ENCODE measurements around the gene PKIG. TPM values are rescaled to one million over a fixed set of nuclear protein-coding genes. Genes with fewer than 3 reads are reported as not detected.
A peak's percentile ranks its signal among the peaks of the same experiment; 100 is the strongest.

PKIG gene
- total RNA-seq, 1 experiment from 2014 or later: 27.0 TPM

DNA sequence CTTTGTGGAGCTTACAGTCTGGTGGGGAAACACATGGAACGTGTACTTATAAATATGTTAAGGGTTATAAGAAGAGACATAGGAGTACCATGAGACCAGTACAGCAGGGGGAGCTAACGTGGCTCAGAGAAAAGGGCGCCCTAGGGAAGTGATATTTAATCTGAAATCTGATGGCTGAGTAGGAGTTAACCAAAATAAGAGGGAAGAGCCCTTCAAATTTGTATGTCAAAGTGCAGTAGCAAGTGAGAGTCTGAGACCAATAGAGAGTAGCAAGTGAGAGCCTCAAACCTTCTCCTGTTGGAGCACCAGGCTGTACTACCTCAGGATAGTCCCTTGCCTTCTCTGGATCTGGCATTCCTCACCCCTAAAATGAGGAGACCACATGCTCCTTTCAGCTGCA lies 6.1 kb upstream of the PKIG start:
- Histone ChIP-seq H3K79me1 (ENCODE audit: insufficient read depth, low read depth, low read length, poor library complexity, severe bottlenecking) (no peaks in the 10 kb centered on the region), H2BK5ac (ENCODE audit: insufficient read length, low read length) (no peak overlapping the region), H3K27me3 (ENCODE audit: insufficient read depth, low read length) (no peaks in the 10 kb centered on the region), H3K9me3 (ENCODE audit: control insufficient read depth, low read depth, low read length) (no peaks in the 10 kb centered on the region), H2AK5ac (ENCODE audit: insufficient read length, low read length) (no peak overlapping the region), H2BK15ac (ENCODE audit: low read depth, low read length) (no peak overlapping the region), H3T11ph (ENCODE audit: low read length) (no peak overlapping the region), H3K23ac (ENCODE audit: insufficient read length, low read depth, low read length) (no peak overlapping the region), H2BK120ac (ENCODE audit: low read depth, low read length, poor library complexity, severe bottlenecking) (no peak overlapping the region), H3K14ac (ENCODE audit: insufficient read depth, low read length) (no peak overlapping the region), H2AFZ (ENCODE audit: low read length) (no peak overlapping the region), H2BK12ac (ENCODE audit: insufficient read length, low read depth, low read length) (no peak overlapping the region), H3K56ac (ENCODE audit: insufficient read length, low read depth, low read length) (no peak overlapping the region), H4K20me1 (ENCODE audit: control insufficient read depth, insufficient read depth, insufficient read length) (no peaks in the 10 kb centered on the region), H3K4ac (ENCODE audit: low read depth, low read length) (no peak overlapping the region), H2BK20ac (ENCODE audit: low read depth, low read length, poor library complexity, severe bottlenecking) (no peak overlapping the region), H3K9ac (ENCODE audit: extremely low read depth, insufficient read length, low read length) (no peak overlapping the region), H3K23me2 (ENCODE audit: insufficient read length, low read depth, low read length, poor library complexity, severe bottlenecking) (no peaks in the 10 kb centered on the region), H3K27ac (ENCODE audit: insufficient read length, low read depth, low read length) (no peak overlapping the region), H4K91ac (ENCODE audit: insufficient read length, low read depth, low read length) (no peak overlapping the region), H3K79me2 (ENCODE audit: insufficient read depth, low read length) (no peaks in the 10 kb centered on the region), H4K5ac (ENCODE audit: insufficient read length, low read depth, low read length) (no peak overlapping the region), H3K4me1 (ENCODE audit: insufficient read depth, low read length) (no peaks in the 10 kb centered on the region), H3K18ac (ENCODE audit: insufficient read length, low read depth, low read length) (no peak overlapping the region), H4K8ac (replicated peaks; ENCODE audit: insufficient read length, low read depth, low read length) (no peak overlapping the region), H3K4me2 (ENCODE audit: insufficient read depth, insufficient read length, low read length) (no peak overlapping the region)
- H3K4me1 Mint-ChIP-seq: peaks cover 4 to 14% of the 10 kb centered on the region in 2 experiments; a peak in 3 of 4 replicates
- TF ChIP-seq, protein P1, sequence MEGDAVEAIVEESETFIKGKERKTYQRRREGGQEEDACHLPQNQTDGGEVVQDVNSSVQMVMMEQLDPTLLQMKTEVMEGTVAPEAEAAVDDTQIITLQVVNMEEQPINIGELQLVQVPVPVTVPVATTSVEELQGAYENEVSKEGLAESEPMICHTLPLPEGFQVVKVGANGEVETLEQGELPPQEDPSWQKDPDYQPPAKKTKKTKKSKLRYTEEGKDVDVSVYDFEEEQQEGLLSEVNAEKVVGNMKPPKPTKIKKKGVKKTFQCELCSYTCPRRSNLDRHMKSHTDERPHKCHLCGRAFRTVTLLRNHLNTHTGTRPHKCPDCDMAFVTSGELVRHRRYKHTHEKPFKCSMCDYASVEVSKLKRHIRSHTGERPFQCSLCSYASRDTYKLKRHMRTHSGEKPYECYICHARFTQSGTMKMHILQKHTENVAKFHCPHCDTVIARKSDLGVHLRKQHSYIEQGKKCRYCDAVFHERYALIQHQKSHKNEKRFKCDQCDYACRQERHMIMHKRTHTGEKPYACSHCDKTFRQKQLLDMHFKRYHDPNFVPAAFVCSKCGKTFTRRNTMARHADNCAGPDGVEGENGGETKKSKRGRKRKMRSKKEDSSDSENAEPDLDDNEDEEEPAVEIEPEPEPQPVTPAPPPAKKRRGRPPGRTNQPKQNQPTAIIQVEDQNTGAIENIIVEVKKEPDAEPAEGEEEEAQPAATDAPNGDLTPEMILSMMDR (conservative IDR thresholded peaks at IDR 0.05): peak; percentile 48
- no CpG with 5 or more reads among the region's 3 CpGs for WGBS (ENCODE audit: extremely low coverage, insufficient read length, low lambda C conversion rate)
- no peak overlapping the region for H3K27ac Mint-ChIP-seq
- H3K4me3 Mint-ChIP-seq: no peak overlapping the region
- DNase-seq: no peak
- H3K27me3 Mint-ChIP-seq (ENCODE audit: low read depth): no peaks in the 10 kb centered on the region
- H3K9me3 Mint-ChIP-seq: no peaks in the 10 kb centered on the region
- peaks cover 0 to 4% (median 2%) of the 10 kb centered on the region in 3 experiments; a peak in 2 of 7 replicates for H3K36me3 Mint-ChIP-seq (ENCODE audit: insufficient read depth in 1 of 3, low read depth in 3 of 3)
